OCI-LY1 (cell line): Measurements from ENCODE around the gene ALG2.

Experiments used
- H2AFZ ChIP-seq: fragments of 200-600 bp; sonication (generic), shearing (Covaris generic); 2 replicates; pipeline ENCODE4 v1.6.0; 2014; ENCODE audit warnings: antibody characterized with exemption, mild to moderate bottlenecking, low read length
- H3F3A ChIP-seq: fragments of 200-600 bp; sonication (generic), shearing (Covaris generic); 2 replicates; pipeline ENCODE4 v1.6.0; 2014; ENCODE audit warnings: mild to moderate bottlenecking, antibody characterized with exemption, low read length, moderate library complexity; ENCODE audit not compliant: insufficient read depth
- H3K27ac ChIP-seq: fragments of 200-600 bp; sonication (generic); 2 replicates; pipeline ENCODE4 v1.5.1; 2014; ENCODE audit warnings: low read length, mixed run types, mild to moderate bottlenecking, low read depth; ENCODE audit not compliant: poor library complexity, severe bottlenecking
- H3K27me3 ChIP-seq: fragments of 200-600 bp; sonication (generic); 2 replicates; pipeline ENCODE4 v1.6.0; 2014; ENCODE audit warnings: antibody characterized with exemption, mild to moderate bottlenecking, low read length, moderate library complexity; ENCODE audit not compliant: insufficient read depth
- H3K36me3 ChIP-seq: fragments of 200-600 bp; sonication (generic); 2 replicates; pipeline ENCODE4 v1.6.1; 2014; ENCODE audit warnings: mild to moderate bottlenecking, antibody characterized with exemption, low read length, moderate library complexity, mixed read lengths; ENCODE audit not compliant: insufficient read depth
- H3K4me1 ChIP-seq: fragments of 200-600 bp; sonication (generic); 2 replicates; pipeline ENCODE4 v1.5.1; 2014; ENCODE audit warnings: mild to moderate bottlenecking, low read length, moderate library complexity; ENCODE audit not compliant: insufficient read depth, severe bottlenecking
- H3K4me2 ChIP-seq: fragments of 200-600 bp; sonication (generic), shearing (Covaris generic); 2 replicates; pipeline ENCODE4 v1.6.1; 2014; ENCODE audit warnings: low read length
- H3K4me3 ChIP-seq: fragments of 200-600 bp; sonication (generic); 2 replicates; pipeline ENCODE4 v1.5.1; 2014; ENCODE audit warnings: low read length, low read depth, mild to moderate bottlenecking, mixed read lengths; ENCODE audit not compliant: poor library complexity, severe bottlenecking
- H3K79me2 ChIP-seq: fragments of 200-600 bp; shearing (Covaris generic); 2 replicates; pipeline ENCODE4 v1.6.1; 2016; ENCODE audit warnings: mixed run types, low read length, mixed read lengths; ENCODE audit not compliant: insufficient read depth
- H3K9ac ChIP-seq: fragments of 200-600 bp; sonication (generic), shearing (Covaris generic); 2 replicates; pipeline ENCODE4 v1.6.1; 2014; ENCODE audit warnings: mild to moderate bottlenecking, low read length, mixed read lengths
- H3K9me2 ChIP-seq: fragments of 200-600 bp; sonication (generic), shearing (Covaris generic); 2 replicates; pipeline ENCODE4 v1.6.1; 2014; ENCODE audit warnings: low read depth, mild to moderate bottlenecking, low read length, mixed read lengths
- H3K9me3 ChIP-seq: fragments of 200-600 bp; shearing (Covaris generic); 2 replicates; pipeline ENCODE4 v1.6.1; 2014; ENCODE audit warnings: low read length, mixed read lengths
- H4K20me1 ChIP-seq: fragments of 200-600 bp; sonication (generic), shearing (Covaris generic); 2 replicates; pipeline ENCODE4 v1.6.0; 2016; ENCODE audit warnings: mild to moderate bottlenecking, low read length; ENCODE audit not compliant: insufficient read depth
- EZH2 ChIP-seq: fragments of 200-600 bp; sonication (generic), shearing (Covaris generic); IDR thresholded peaks from 2 replicates; pipeline ENCODE4 v1.8.0; 2017; ENCODE audit warnings: borderline replicate concordance, mixed run types, mild to moderate bottlenecking, antibody characterized with exemption, low read length, moderate library complexity, mixed read lengths
- TF ChIP-seq, protein P1 (sequence below): fragments of 200-600 bp; sonication (generic), shearing (Covaris generic); IDR thresholded peaks from 2 replicates; pipeline ENCODE4 v1.5.1; 2017; ENCODE audit warnings: mild to moderate bottlenecking, antibody characterized with exemption, low read length, moderate library complexity, mixed read lengths

The ALG2 gene

DNA sequence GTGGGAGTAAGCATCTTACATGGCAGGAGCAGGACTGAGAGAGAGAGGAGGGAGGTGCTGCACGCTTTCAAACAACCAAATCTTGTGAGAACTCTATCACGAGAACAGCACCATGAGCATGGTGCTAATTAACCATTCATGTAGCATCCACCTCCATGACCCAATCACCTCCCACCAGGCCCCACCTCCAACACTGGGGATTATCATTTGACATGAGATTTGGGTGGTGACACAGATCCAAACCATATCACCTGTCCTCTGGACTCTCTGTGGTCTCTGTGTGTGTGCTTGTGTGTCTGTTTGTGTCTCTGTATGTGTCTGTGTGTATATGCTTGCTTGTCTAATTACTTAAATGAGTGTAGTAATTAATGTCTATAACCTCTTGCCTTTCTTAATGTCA is 31.4 kb upstream of the ALG2 start:
- Histone ChIP-seq H3K9ac (peak overlapping the region; percentile 36), H3K9me3 (no peaks in the 10 kb centered on the region), H3K27ac (peak overlapping the region; percentile 89), H3K4me1 (peaks cover 53% of the 10 kb centered on the region), H2AFZ (no peak overlapping the region), H3K79me2 (no peaks in the 10 kb centered on the region), H3K27me3 (no peaks in the 10 kb centered on the region), H3K9me2 (no peaks in the 10 kb centered on the region), H3K4me2 (peak overlapping the region; percentile 33), H3K36me3 (0 out of 2 replicates have a peak, but pooled peaks cover under 1% of the 10 kb centered on the region), H4K20me1 (no peaks in the 10 kb centered on the region), H3F3A (0 out of 2 replicates have a peak, but pooled peaks cover 3% of the 10 kb centered on the region), H3K4me3 (peak overlapping the region; percentile 1)
- TF ChIP-seq EZH2, result no peak
- TF ChIP-seq, protein P1, sequence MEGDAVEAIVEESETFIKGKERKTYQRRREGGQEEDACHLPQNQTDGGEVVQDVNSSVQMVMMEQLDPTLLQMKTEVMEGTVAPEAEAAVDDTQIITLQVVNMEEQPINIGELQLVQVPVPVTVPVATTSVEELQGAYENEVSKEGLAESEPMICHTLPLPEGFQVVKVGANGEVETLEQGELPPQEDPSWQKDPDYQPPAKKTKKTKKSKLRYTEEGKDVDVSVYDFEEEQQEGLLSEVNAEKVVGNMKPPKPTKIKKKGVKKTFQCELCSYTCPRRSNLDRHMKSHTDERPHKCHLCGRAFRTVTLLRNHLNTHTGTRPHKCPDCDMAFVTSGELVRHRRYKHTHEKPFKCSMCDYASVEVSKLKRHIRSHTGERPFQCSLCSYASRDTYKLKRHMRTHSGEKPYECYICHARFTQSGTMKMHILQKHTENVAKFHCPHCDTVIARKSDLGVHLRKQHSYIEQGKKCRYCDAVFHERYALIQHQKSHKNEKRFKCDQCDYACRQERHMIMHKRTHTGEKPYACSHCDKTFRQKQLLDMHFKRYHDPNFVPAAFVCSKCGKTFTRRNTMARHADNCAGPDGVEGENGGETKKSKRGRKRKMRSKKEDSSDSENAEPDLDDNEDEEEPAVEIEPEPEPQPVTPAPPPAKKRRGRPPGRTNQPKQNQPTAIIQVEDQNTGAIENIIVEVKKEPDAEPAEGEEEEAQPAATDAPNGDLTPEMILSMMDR, result no peak

GRCh38 chr9:99251157-99251556 is 29.4 kb upstream of the ALG2 start:
- no peak for TF ChIP-seq EZH2
- TF ChIP-seq, protein P1, result no peak
- H3K4me2 ChIP-seq, result no peak overlapping the region
- H3F3A ChIP-seq, result 0 out of 2 replicates have a peak, but pooled peaks cover 3% of the 10 kb centered on the region
- no peaks in the 10 kb centered on the region for H3K9me2 ChIP-seq
- no peaks in the 10 kb centered on the region for H3K9me3 ChIP-seq
- no peak overlapping the region for H3K9ac ChIP-seq
- no peak overlapping the region for H3K4me3 ChIP-seq
- 0 out of 2 replicates have a peak, but pooled peaks cover 5% of the 10 kb centered on the region for H3K36me3 ChIP-seq
- no peaks in the 10 kb centered on the region for H4K20me1 ChIP-seq
- H3K27me3 ChIP-seq, result no peaks in the 10 kb centered on the region
- H3K79me2 ChIP-seq, result no peaks in the 10 kb centered on the region
- peaks cover 51% of the 10 kb centered on the region for H3K4me1 ChIP-seq
- no peak overlapping the region for H3K27ac ChIP-seq
- no peak overlapping the region for H2AFZ ChIP-seq

DNA sequence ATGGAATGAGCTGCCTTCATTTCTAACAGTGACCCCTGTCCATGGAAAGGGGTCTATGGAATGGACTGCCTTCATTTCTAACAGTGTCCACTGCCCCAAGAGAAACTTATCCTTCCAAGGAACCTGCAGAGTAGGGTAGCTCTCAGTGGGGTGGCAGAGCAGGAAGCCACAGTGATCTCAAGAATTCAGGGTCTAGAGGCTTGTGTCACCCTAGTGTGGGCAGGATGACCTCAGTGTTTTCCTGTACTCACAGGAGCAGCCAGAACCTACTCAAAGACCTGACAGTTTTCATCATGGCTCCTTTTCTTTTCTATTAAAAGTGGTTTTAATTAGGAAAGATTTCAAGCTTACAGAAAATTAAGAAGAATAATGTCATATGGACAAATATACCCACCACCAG is 27.9 kb upstream of the ALG2 start:
- H3K4me1 ChIP-seq, result peaks cover 58% of the 10 kb centered on the region
- no peak overlapping the region for H2AFZ ChIP-seq
- no peaks in the 10 kb centered on the region for H3K9me3 ChIP-seq
- H4K20me1 ChIP-seq, result no peaks in the 10 kb centered on the region
- H3K4me3 ChIP-seq, result no peak overlapping the region
- TF ChIP-seq EZH2, result no peak
- TF ChIP-seq, protein P1, result no peak
- no peaks in the 10 kb centered on the region for H3K79me2 ChIP-seq
- H3K27me3 ChIP-seq, result no peaks in the 10 kb centered on the region
- H3K9me2 ChIP-seq, result no peaks in the 10 kb centered on the region
- no peak overlapping the region for H3K4me2 ChIP-seq
- H3F3A ChIP-seq, result peaks cover 3% of the 10 kb centered on the region; the same call in 1 of the 2 replicates
- H3K27ac ChIP-seq, result no peak overlapping the region
- H3K36me3 ChIP-seq, result 0 out of 2 replicates have a peak, but pooled peaks cover 5% of the 10 kb centered on the region
- H3K9ac ChIP-seq, result no peak overlapping the region
